GM23338 (cell line): Measurements from ENCODE around the gene SLC16A2. TPM values are rescaled to one million over a fixed set of nuclear protein-coding genes. Genes with fewer than 3 reads are reported as not detected.

Experiments
- ATAC-seq: fragments of 200-7000 bp; cut with Tn5 transposase; 3 replicates; pipeline ENCODE4 v1.9.1; 2020
- DNase-seq: peaks from one replicate; pipeline ENCODE4 v3.0.0-alpha.2; 2015; ENCODE audit warnings: low spot score
- H2AFZ ChIP-seq: fragments of 200-600 bp; sonication (generic); 2 replicates; pipeline ENCODE4 v1.8.0; 2016; ENCODE audit warnings: antibody characterized with exemption, mild to moderate bottlenecking, moderate library complexity
- H3F3A ChIP-seq: fragments of 200-600 bp; sonication (generic); replicated peaks from 2 replicates; pipeline ENCODE4 v1.8.0; 2017; ENCODE audit warnings: antibody characterized with exemption, mixed run types, low read depth
- H3K27ac ChIP-seq: fragments of 200-600 bp; sonication (generic); 2 replicates; pipeline ENCODE4 v1.6.1; 2016; ENCODE audit warnings: low read depth
- H3K27me3 ChIP-seq: fragments of 200-600 bp; sonication (generic); 2 replicates; pipeline ENCODE4 v1.8.0; 2016; ENCODE audit warnings: mild to moderate bottlenecking, mixed run types, moderate library complexity; ENCODE audit not compliant: insufficient read depth
- H3K36me3 ChIP-seq: fragments of 200-600 bp; sonication (generic); 2 replicates; pipeline ENCODE4 v1.8.0; 2016; ENCODE audit warnings: mild to moderate bottlenecking; ENCODE audit not compliant: insufficient read depth
- H3K4me1 ChIP-seq: fragments of 200-600 bp; sonication (generic); 2 replicates; pipeline ENCODE4 v1.8.0; 2016; ENCODE audit warnings: mild to moderate bottlenecking, moderate library complexity; ENCODE audit not compliant: insufficient read depth
- H3K4me2 ChIP-seq: fragments of 200-600 bp; sonication (generic); 2 replicates; pipeline ENCODE4 v1.7.1; 2017; ENCODE audit warnings: mixed run types
- H3K4me3 ChIP-seq: fragments of 200-600 bp; sonication (generic); 2 replicates; pipeline ENCODE4 v1.6.1; 2016; ENCODE audit warnings: mixed run types
- H3K79me2 ChIP-seq: fragments of 200-600 bp; sonication (generic); replicated peaks from 2 replicates; pipeline ENCODE4 v1.8.0; 2017; ENCODE audit warnings: mild to moderate bottlenecking; ENCODE audit not compliant: insufficient read depth
- H3K9me2 ChIP-seq: fragments of 200-600 bp; sonication (generic); 2 replicates; pipeline ENCODE4 v1.8.0; 2017; ENCODE audit not compliant: insufficient read depth
- H4K20me1 ChIP-seq: fragments of 200-600 bp; sonication (generic); replicated peaks from 2 replicates; pipeline ENCODE4 v1.8.0; 2017; ENCODE audit warnings: mild to moderate bottlenecking; ENCODE audit not compliant: insufficient read depth
- H3K27ac Mint-ChIP-seq: 2 replicates; pipeline ENCODE4 v1.8.0; 2020; ENCODE audit warnings: inconsistent platforms, mild to moderate bottlenecking, moderate library complexity, mixed read lengths
- H3K27me3 Mint-ChIP-seq: 3 replicates; pipeline ENCODE4 v1.8.0; 2022; ENCODE audit warnings: low read depth, mild to moderate bottlenecking, moderate library complexity, mixed read lengths, inconsistent platforms; ENCODE audit not compliant: insufficient read depth, poor library complexity
- H3K36me3 Mint-ChIP-seq: 3 replicates; pipeline ENCODE4 v1.8.0; 2021; ENCODE audit warnings: low read depth, mild to moderate bottlenecking, inconsistent platforms, moderate library complexity, mixed read lengths
- H3K4me1 Mint-ChIP-seq: 3 replicates; pipeline ENCODE4 v1.8.0; 2020; ENCODE audit warnings: mild to moderate bottlenecking, inconsistent platforms, mixed read lengths
- H3K4me3 Mint-ChIP-seq: 3 replicates; pipeline ENCODE4 v1.8.0; 2021; ENCODE audit warnings: moderate library complexity, mild to moderate bottlenecking, inconsistent platforms, mixed read lengths
- H3K9me3 Mint-ChIP-seq: 3 replicates; pipeline ENCODE4 v1.8.0; 2020; ENCODE audit warnings: moderate library complexity, mild to moderate bottlenecking, inconsistent platforms, mixed read lengths
- CREB1 ChIP-seq: fragments of 250-450 bp; sonication (Bioruptor Pico); IDR thresholded peaks from 2 replicates; pipeline ENCODE4 v1.5.0; 2020; ENCODE audit warnings: low read depth, mild to moderate bottlenecking, moderate library complexity
- CTCF ChIP-seq, 2 experiments: fragments of 200-600 bp in 1 of 2; sonication (generic) in 1 of 2; conservative IDR thresholded peaks; 2 replicates each; pipeline versions ENCODE4 v1.5.1 to v1.6.1; 2016 to 2017; ENCODE audit warnings: antibody characterized with exemption in 2 of 2, low read depth in 2 of 2, mild to moderate bottlenecking in 2 of 2, moderate library complexity in 1 of 2
- EZH2 ChIP-seq: fragments of 200-600 bp; sonication (generic); IDR thresholded peaks from one replicate; pipeline ENCODE4 v1.8.0; 2017; ENCODE audit warnings: antibody characterized with exemption, mild to moderate bottlenecking, low read depth; ENCODE audit not compliant: unreplicated experiment
- EZH2phosphoT487 ChIP-seq: fragments of 200-600 bp; sonication (generic); IDR thresholded peaks from one replicate; pipeline ENCODE4 v1.8.1; 2018; ENCODE audit warnings: antibody characterized with exemption; ENCODE audit not compliant: unreplicated experiment
- JUNB ChIP-seq: IDR thresholded peaks from one replicate; pipeline ENCODE4 v1.6.1; 2016; ENCODE audit warnings: antibody characterized with exemption; ENCODE audit not compliant: unreplicated experiment
- polyA plus RNA-seq: library from polyadenylated mRNA; unstranded; fragments of >200 nt; fragmentation: Nextera tagmentation; extraction: Ambion mirVana; gene quantifications from 2 replicates; pipeline ENCODE4 v1.2.1, GENCODE V29; 2016
- total RNA-seq: library from RNA; depleted of rRNA; stranded (reverse); fragments of >200 nt; shearing (Covaris generic); gene quantifications from 2 replicates; pipeline ENCODE4 v1.2.3, GENCODE V29; 2014
- TF ChIP-seq, protein P1 (sequence below): IDR thresholded peaks from 2 replicates; pipeline ENCODE4 v1.6.1; 2016; ENCODE audit warnings: antibody characterized with exemption

SLC16A2 gene
- total and polyA plus RNA-seq, 2 experiments from 2014 or later: 11.1 to 27.9 TPM

DNA sequence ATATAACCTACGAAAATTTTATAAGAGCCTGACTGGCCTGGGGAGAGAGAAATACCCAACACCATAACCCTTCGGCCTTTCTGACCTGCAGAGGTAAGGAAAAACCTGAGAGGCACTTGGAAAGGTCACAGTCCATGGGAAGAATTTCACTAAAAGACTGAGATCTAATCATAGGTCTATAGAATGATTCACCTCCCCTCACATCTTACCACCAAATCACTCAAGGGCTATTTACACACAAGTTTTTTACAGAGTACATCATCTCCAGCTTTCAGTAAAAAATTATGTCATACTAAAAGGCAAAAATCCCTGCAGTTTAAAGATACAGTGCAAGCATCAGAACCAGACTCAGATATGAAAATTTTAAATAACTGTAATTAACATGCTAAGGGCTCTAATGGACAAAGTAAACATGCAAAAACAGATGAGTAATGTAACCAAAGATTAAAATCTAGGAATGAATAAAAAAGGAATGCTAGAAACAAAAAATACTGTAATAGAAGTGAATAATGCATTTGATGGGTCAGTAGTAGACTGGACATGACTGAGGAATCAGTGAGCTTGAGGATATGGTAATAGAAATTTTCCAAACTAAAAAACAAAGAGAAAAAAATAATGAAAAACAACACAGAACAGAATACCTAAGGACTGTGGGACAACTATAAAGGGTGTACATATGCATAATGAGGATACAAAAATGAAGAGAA is 32.1 kb upstream of the SLC16A2 start:
- Histone ChIP-seq H3K4me1 (no peaks in the 10 kb centered on the region), H3K4me3 (no peak overlapping the region), H3K4me2 (no peak overlapping the region), H3K36me3 (no peaks in the 10 kb centered on the region), H3K27ac (no peak overlapping the region), H4K20me1 (no peaks in the 10 kb centered on the region), H2AFZ (no peak overlapping the region), H3F3A (no peaks in the 10 kb centered on the region), H3K9me2 (no peaks in the 10 kb centered on the region), H3K27me3 (no peaks in the 10 kb centered on the region), H3K79me2 (no peaks in the 10 kb centered on the region)
- Mint-ChIP-seq H3K9me3 (no peaks in the 10 kb centered on the region; the same call in 2 of the 3 replicates), H3K27me3 (no peaks in the 10 kb centered on the region), H3K36me3 (no peaks in the 10 kb centered on the region), H3K4me1 (no peaks in the 10 kb centered on the region), H3K27ac (no peak overlapping the region), H3K4me3 (no peak overlapping the region)
- DNase-seq (no peak), ATAC-seq (no peak)
- TF ChIP-seq EZH2phosphoT487: no peak
- TF ChIP-seq CTCF (conservative IDR thresholded peaks at IDR 0.05; ENCODE audit: low read depth in 2 of 2): no peak
- no peak for TF ChIP-seq JUNB

DNA sequence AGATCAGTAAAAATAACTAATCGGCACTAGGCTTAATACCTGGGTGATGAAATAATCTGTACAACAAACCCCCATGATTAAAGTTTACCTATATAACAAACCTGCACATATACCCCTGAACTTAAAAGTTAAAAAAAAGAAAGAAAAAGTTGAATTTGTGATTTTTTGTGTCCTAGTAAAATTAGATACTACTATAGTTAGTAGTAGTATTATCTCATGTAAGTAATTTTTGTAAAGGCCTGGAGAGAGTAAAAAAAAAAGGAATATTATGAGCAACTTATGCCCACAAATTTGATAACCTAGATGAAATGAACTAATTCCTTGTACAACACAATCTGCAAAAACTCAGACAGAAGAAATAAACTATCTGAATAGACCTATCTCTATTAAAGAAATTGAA is 25.7 kb upstream of the SLC16A2 start:
- no peak for ATAC-seq
- Mint-ChIP-seq H3K36me3 (no peaks in the 10 kb centered on the region), H3K4me3 (no peak overlapping the region), H3K27ac (no peak overlapping the region), H3K4me1 (no peaks in the 10 kb centered on the region), H3K9me3 (no peaks in the 10 kb centered on the region), H3K27me3 (peaks cover 1% of the 10 kb centered on the region)
- Histone ChIP-seq H3K9me2 (no peaks in the 10 kb centered on the region), H3K4me1 (no peaks in the 10 kb centered on the region), H3K27ac (no peak overlapping the region), H2AFZ (no peak overlapping the region), H3F3A (no peaks in the 10 kb centered on the region), H3K79me2 (no peaks in the 10 kb centered on the region), H3K4me3 (no peak overlapping the region), H3K36me3 (no peaks in the 10 kb centered on the region), H3K27me3 (no peaks in the 10 kb centered on the region), H3K4me2 (no peak overlapping the region), H4K20me1 (no peaks in the 10 kb centered on the region)
- no peak for DNase-seq
- TF ChIP-seq, protein P1, sequence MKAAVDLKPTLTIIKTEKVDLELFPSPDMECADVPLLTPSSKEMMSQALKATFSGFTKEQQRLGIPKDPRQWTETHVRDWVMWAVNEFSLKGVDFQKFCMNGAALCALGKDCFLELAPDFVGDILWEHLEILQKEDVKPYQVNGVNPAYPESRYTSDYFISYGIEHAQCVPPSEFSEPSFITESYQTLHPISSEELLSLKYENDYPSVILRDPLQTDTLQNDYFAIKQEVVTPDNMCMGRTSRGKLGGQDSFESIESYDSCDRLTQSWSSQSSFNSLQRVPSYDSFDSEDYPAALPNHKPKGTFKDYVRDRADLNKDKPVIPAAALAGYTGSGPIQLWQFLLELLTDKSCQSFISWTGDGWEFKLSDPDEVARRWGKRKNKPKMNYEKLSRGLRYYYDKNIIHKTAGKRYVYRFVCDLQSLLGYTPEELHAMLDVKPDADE: no peak

DNA sequence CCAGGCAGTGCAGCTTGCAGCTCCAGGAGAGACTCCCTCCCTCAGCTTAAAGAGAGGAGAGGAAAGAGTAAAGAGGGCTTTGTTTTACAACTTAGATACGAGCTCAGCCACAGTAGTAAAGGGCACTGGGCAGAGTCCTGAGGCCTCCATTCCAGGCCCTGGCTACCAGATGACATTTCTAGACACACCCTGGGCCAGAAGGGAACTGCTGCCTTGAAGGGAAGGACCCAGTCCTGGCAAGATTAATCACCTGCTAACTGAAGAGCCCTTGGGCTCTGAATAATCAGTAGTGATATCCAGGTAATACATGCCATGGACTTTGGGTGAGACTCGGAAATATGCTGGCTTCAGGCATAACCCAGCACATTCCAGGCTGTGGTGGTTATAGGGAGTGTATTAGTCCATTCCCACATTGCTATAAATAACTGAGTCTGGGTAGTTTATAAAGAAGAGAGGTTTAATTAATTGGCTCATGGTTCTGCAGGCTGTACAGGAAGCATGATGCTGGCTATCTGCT is 15.3 kb upstream of the SLC16A2 start:
- Histone ChIP-seq H3K4me3 (no peak overlapping the region), H3K27me3 (no peaks in the 10 kb centered on the region), H3K79me2 (no peaks in the 10 kb centered on the region), H3K4me1 (no peaks in the 10 kb centered on the region), H4K20me1 (no peaks in the 10 kb centered on the region), H3F3A (no peaks in the 10 kb centered on the region), H3K36me3 (no peaks in the 10 kb centered on the region), H3K9me2 (no peaks in the 10 kb centered on the region), H3K27ac (no peak overlapping the region), H2AFZ (no peak overlapping the region), H3K4me2 (no peak overlapping the region)
- ATAC-seq: no peak
- DNase-seq: no peak
- TF ChIP-seq EZH2 (no peak), CREB1 (CRISPR knock-in tag) (no peak), JUNB (no peak)
- H3K4me1 Mint-ChIP-seq: no peaks in the 10 kb centered on the region
- no peak overlapping the region for H3K27ac Mint-ChIP-seq
- H3K9me3 Mint-ChIP-seq: no peaks in the 10 kb centered on the region
- no peak overlapping the region for H3K4me3 Mint-ChIP-seq
- H3K36me3 Mint-ChIP-seq: no peaks in the 10 kb centered on the region
- H3K27me3 Mint-ChIP-seq: no peaks in the 10 kb centered on the region
